KG1 (cell line): ENCODE results near the gene PRR15L.
A peak's percentile ranks its signal among the peaks of the same experiment; 100 is the strongest.
"Not testable (repeated sequence)": the region's sequence is repeated elsewhere in the genome, so short reads cannot be mapped to it uniquely, and the experiment has no call there.

ENCODE experiments used
- DNase-seq: peaks from one replicate; lab custom pipeline; 2025; lab: John Stamatoyannopoulos, UW

Gene PRR15L

GRCh38 chr17:47988445-47988844, 30.8 kb upstream of the PRR15L start:
- DNase-seq: not testable (repeated sequence)

- no peak for DNase-seq
Observed at GRCh38 chr17:47987240-47987835, 29.7 kb upstream of the PRR15L start.

- DNase-seq: no peak
Observed at GRCh38 chr17:47986520-47986919, 28.8 kb upstream of the PRR15L start.

- no peak for DNase-seq
Observed at GRCh38 chr17:47983492-47984223, 26.0 kb upstream of the PRR15L start.

- no peak for DNase-seq
Observed at GRCh38 chr17:47982645-47983390, 25.1 kb upstream of the PRR15L start.

- no peak for DNase-seq
Observed at GRCh38 chr17:47982091-47982617, 24.5 kb upstream of the PRR15L start.

- peak; percentile 66 for DNase-seq
Observed at GRCh38 chr17:47981462-47981861, 23.8 kb upstream of the PRR15L start.

- no peak for DNase-seq
Observed at GRCh38 chr17:47980541-47980940, 22.9 kb upstream of the PRR15L start.

GRCh38 chr17:47978324-47978723, 20.6 kb upstream of the PRR15L start:
- DNase-seq: peak; percentile 29

- no peak for DNase-seq
Observed at GRCh38 chr17:47975823-47976205, 18.1 kb upstream of the PRR15L start.

GRCh38 chr17:47975189-47975822, 17.6 kb upstream of the PRR15L start:
- no peak for DNase-seq

GRCh38 chr17:47973541-47973940, 15.9 kb upstream of the PRR15L start:
- DNase-seq: no peak

- DNase-seq: peak; percentile 92
Observed at GRCh38 chr17:47970725-47971499, 13.2 kb upstream of the PRR15L start, which contains the start of gene CDK5RAP3. Gene CDK5RAP3, plus strand, starts transcription at chr17:47971113. Its CDS starts 34 bp downstream, at chr17:47971147.

GRCh38 chr17:47969930-47970724, 12.4 kb upstream of the PRR15L start:
- DNase-seq: no peak

- DNase-seq: no peak
Observed at GRCh38 chr17:47968836-47969235, 11.2 kb upstream of the PRR15L start.

- no peak for DNase-seq
Observed at GRCh38 chr17:47967607-47968252, 10.0 kb upstream of the PRR15L start.

GRCh38 chr17:47966079-47966519, 8.4 kb upstream of the PRR15L start:
- no peak for DNase-seq

GRCh38 chr17:47964856-47965255, 7.2 kb upstream of the PRR15L start:
- DNase-seq: no peak

- no peak for DNase-seq
Observed at GRCh38 chr17:47962901-47963300, 5.2 kb upstream of the PRR15L start.

- DNase-seq: no peak
Observed at GRCh38 chr17:47961406-47961805, 3.7 kb upstream of the PRR15L start.
